ENCODE measurements around the gene NEK9. TPM values are rescaled to one million over a fixed set of nuclear protein-coding genes. Genes with fewer than 3 reads are reported as not detected.

Gene NEK9
- total RNA-seq, 1 experiment from 2014 or later: 50.8 TPM

DNA sequence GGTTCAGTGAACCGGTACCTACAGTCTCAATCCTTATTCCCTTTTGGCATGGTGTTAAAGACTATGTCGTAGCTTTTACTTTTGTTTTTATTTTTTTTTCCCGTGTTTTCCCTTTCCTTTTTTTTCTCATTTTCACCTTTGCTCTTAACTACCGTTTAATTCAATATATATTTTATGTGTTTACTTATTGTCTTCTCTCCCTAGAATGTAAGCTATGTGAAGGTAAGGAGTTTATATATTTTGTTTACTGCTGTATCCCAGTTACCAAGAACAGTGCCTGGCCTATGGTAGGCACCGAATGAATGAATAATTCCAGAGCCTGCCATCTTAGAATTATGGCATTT is 75.3 kb downstream of the NEK9 start:
- no peak for DNase-seq (ENCODE audit: low spot score)
- TF ChIP-seq, protein P1, sequence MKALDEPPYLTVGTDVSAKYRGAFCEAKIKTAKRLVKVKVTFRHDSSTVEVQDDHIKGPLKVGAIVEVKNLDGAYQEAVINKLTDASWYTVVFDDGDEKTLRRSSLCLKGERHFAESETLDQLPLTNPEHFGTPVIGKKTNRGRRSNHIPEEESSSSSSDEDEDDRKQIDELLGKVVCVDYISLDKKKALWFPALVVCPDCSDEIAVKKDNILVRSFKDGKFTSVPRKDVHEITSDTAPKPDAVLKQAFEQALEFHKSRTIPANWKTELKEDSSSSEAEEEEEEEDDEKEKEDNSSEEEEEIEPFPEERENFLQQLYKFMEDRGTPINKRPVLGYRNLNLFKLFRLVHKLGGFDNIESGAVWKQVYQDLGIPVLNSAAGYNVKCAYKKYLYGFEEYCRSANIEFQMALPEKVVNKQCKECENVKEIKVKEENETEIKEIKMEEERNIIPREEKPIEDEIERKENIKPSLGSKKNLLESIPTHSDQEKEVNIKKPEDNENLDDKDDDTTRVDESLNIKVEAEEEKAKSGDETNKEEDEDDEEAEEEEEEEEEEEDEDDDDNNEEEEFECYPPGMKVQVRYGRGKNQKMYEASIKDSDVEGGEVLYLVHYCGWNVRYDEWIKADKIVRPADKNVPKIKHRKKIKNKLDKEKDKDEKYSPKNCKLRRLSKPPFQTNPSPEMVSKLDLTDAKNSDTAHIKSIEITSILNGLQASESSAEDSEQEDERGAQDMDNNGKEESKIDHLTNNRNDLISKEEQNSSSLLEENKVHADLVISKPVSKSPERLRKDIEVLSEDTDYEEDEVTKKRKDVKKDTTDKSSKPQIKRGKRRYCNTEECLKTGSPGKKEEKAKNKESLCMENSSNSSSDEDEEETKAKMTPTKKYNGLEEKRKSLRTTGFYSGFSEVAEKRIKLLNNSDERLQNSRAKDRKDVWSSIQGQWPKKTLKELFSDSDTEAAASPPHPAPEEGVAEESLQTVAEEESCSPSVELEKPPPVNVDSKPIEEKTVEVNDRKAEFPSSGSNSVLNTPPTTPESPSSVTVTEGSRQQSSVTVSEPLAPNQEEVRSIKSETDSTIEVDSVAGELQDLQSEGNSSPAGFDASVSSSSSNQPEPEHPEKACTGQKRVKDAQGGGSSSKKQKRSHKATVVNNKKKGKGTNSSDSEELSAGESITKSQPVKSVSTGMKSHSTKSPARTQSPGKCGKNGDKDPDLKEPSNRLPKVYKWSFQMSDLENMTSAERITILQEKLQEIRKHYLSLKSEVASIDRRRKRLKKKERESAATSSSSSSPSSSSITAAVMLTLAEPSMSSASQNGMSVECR (CRISPR knock-in tag; IDR thresholded peaks at IDR 0.05; ENCODE audit: borderline replicate concordance): no peak
- TF ChIP-seq RORB (CRISPR knock-in tag; IDR thresholded peaks at IDR 0.05): no peak
- TF ChIP-seq, protein P2, sequence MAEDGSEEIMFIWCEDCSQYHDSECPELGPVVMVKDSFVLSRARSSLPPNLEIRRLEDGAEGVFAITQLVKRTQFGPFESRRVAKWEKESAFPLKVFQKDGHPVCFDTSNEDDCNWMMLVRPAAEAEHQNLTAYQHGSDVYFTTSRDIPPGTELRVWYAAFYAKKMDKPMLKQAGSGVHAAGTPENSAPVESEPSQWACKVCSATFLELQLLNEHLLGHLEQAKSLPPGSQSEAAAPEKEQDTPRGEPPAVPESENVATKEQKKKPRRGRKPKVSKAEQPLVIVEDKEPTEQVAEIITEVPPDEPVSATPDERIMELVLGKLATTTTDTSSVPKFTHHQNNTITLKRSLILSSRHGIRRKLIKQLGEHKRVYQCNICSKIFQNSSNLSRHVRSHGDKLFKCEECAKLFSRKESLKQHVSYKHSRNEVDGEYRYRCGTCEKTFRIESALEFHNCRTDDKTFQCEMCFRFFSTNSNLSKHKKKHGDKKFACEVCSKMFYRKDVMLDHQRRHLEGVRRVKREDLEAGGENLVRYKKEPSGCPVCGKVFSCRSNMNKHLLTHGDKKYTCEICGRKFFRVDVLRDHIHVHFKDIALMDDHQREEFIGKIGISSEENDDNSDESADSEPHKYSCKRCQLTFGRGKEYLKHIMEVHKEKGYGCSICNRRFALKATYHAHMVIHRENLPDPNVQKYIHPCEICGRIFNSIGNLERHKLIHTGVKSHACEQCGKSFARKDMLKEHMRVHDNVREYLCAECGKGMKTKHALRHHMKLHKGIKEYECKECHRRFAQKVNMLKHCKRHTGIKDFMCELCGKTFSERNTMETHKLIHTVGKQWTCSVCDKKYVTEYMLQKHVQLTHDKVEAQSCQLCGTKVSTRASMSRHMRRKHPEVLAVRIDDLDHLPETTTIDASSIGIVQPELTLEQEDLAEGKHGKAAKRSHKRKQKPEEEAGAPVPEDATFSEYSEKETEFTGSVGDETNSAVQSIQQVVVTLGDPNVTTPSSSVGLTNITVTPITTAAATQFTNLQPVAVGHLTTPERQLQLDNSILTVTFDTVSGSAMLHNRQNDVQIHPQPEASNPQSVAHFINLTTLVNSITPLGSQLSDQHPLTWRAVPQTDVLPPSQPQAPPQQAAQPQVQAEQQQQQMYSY (CRISPR knock-in tag; IDR thresholded peaks at IDR 0.05): no peak
- TF ChIP-seq GTF2I (CRISPR knock-in tag; conservative IDR thresholded peaks at IDR 0.05): no peak
- no peak for TF ChIP-seq JAZF1 (CRISPR knock-in tag; IDR thresholded peaks at IDR 0.05)
- TF ChIP-seq, protein P3, sequence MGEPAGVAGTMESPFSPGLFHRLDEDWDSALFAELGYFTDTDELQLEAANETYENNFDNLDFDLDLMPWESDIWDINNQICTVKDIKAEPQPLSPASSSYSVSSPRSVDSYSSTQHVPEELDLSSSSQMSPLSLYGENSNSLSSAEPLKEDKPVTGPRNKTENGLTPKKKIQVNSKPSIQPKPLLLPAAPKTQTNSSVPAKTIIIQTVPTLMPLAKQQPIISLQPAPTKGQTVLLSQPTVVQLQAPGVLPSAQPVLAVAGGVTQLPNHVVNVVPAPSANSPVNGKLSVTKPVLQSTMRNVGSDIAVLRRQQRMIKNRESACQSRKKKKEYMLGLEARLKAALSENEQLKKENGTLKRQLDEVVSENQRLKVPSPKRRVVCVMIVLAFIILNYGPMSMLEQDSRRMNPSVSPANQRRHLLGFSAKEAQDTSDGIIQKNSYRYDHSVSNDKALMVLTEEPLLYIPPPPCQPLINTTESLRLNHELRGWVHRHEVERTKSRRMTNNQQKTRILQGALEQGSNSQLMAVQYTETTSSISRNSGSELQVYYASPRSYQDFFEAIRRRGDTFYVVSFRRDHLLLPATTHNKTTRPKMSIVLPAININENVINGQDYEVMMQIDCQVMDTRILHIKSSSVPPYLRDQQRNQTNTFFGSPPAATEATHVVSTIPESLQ (CRISPR knock-in tag; IDR thresholded peaks at IDR 0.05): no peak
- no peak for TF ChIP-seq TEAD4 (CRISPR knock-in tag; IDR thresholded peaks at IDR 0.05)
- no peak for TF ChIP-seq ZNF232 (CRISPR knock-in tag; IDR thresholded peaks at IDR 0.05)
- TF ChIP-seq ZNF423 (CRISPR knock-in tag; IDR thresholded peaks at IDR 0.05): no peak
- no peak for TF ChIP-seq FOXK1 (CRISPR knock-in tag; IDR thresholded peaks at IDR 0.05)
- TF ChIP-seq ZNF317 (CRISPR knock-in tag; IDR thresholded peaks at IDR 0.05; ENCODE audit: borderline replicate concordance, low read depth): no peak
- TF ChIP-seq TP53 (CRISPR knock-in tag; IDR thresholded peaks at IDR 0.05): no peak
- TF ChIP-seq, protein P4, sequence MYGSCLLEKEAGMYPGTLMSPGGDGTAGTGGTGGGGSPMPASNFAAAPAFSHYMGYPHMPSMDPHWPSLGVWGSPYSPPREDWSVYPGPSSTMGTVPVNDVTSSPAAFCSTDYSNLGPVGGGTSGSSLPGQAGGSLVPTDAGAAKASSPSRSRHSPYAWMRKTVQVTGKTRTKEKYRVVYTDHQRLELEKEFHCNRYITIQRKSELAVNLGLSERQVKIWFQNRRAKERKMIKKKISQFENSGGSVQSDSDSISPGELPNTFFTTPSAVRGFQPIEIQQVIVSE (CRISPR knock-in tag; IDR thresholded peaks at IDR 0.05; ENCODE audit: borderline replicate concordance): no peak
- TF ChIP-seq NFYB (CRISPR knock-in tag; conservative IDR thresholded peaks at IDR 0.05; ENCODE audit: low read depth): no peak
- TF ChIP-seq NFE2L1 (CRISPR knock-in tag; IDR thresholded peaks at IDR 0.05): no peak
- TF ChIP-seq, protein P5, sequence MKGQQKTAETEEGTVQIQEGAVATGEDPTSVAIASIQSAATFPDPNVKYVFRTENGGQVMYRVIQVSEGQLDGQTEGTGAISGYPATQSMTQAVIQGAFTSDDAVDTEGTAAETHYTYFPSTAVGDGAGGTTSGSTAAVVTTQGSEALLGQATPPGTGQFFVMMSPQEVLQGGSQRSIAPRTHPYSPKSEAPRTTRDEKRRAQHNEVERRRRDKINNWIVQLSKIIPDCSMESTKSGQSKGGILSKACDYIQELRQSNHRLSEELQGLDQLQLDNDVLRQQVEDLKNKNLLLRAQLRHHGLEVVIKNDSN (CRISPR knock-in tag; IDR thresholded peaks at IDR 0.05): no peak
- TF ChIP-seq, protein P6, sequence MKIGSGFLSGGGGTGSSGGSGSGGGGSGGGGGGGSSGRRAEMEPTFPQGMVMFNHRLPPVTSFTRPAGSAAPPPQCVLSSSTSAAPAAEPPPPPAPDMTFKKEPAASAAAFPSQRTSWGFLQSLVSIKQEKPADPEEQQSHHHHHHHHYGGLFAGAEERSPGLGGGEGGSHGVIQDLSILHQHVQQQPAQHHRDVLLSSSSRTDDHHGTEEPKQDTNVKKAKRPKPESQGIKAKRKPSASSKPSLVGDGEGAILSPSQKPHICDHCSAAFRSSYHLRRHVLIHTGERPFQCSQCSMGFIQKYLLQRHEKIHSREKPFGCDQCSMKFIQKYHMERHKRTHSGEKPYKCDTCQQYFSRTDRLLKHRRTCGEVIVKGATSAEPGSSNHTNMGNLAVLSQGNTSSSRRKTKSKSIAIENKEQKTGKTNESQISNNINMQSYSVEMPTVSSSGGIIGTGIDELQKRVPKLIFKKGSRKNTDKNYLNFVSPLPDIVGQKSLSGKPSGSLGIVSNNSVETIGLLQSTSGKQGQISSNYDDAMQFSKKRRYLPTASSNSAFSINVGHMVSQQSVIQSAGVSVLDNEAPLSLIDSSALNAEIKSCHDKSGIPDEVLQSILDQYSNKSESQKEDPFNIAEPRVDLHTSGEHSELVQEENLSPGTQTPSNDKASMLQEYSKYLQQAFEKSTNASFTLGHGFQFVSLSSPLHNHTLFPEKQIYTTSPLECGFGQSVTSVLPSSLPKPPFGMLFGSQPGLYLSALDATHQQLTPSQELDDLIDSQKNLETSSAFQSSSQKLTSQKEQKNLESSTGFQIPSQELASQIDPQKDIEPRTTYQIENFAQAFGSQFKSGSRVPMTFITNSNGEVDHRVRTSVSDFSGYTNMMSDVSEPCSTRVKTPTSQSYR (CRISPR knock-in tag; IDR thresholded peaks at IDR 0.05): no peak
- peak overlapping the region; percentile 78 for H3K4me3 Mint-ChIP-seq
- peak overlapping the region; percentile 87 for H3K27ac Mint-ChIP-seq
- ChIA-PET CTCF (interaction anchor here (0.9 to 1.1 kb wide), 4 partner anchors 12 to 190 kb away, joined by 3 to 5 read pairs (median 4); partner anchors contain the start of gene ACYP1), POLR2A (interaction anchor here (0.7 kb wide), 1 partner anchor 18 kb away, joined by 3 read pairs; the partner anchor contains the start of gene ZC2HC1C)
- H3K27me3 Mint-ChIP-seq (ENCODE audit: low read depth): no peaks in the 10 kb centered on the region; the same call in 1 of the 2 replicates
- H3K36me3 Mint-ChIP-seq: peaks cover 8% of the 10 kb centered on the region
- no peaks in the 10 kb centered on the region for H3K9me3 Mint-ChIP-seq
- peaks cover 8% of the 10 kb centered on the region; the same call in 1 of the 2 replicates for H3K4me1 Mint-ChIP-seq
- peak; percentile 10 for ATAC-seq
